HG02642 (cell line): ENCODE results near the gene SCGB1C1.
"Not testable (repeated sequence)": the region's sequence is repeated elsewhere in the genome, so short reads cannot be mapped to it uniquely, and the experiment has no call there.

Experiments used
- ATAC-seq: cut with Tn5 transposase; IDR thresholded peaks from one replicate; pipeline ENCODE4 v1.9.1; 2021; ENCODE audit warnings: mild to moderate bottlenecking; ENCODE audit not compliant: unreplicated experiment, poor library complexity

SCGB1C1 gene

DNA sequence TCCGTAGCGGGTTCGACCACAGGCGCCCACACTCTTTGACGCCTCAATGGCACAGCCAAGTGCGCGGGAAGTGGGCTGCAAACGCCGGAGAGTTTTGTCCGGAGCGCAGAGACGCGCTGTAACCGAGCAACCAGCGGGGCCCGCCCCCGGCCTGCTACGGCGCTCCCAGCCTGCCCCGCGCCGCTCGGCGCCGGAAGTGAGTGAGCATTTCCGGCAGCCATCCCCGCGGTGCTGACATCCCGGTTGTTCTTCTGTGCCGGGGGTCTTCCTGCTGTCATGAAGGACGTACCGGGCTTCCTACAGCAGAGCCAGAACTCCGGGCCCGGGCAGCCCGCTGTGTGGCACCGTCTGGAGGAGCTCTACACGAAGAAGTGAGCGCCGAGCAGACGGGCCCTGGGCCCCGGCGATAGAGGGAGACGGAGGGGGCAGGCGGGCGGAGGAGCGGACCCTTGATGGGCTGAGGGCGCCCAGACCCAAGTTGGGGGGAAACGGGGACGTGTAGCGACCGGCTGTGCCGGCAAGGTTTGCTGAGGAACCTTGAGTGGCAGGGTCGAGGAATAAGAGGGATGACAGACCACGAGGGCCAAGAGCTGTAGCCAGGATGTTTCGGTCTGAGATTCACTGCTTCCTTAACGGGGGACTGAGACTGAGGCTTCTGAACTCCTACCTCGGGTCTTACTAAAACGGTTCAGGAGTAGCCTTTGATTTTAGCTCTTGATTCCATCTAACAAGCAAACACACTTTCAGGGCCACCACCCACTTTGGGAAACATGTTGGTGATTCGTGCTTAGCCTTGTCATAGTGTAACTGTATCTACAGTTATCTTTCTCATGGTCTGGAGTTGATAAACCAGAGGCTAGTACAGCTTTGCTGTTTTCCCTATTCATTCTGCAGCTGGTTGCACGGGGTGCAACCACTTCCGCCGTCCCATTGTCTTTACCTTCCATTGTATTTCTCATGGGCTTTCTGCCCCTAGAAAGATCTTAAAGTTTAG, 44.2 kb downstream of the SCGB1C1 start, which contains the start of gene PSMD13:
Gene PSMD13, plus strand, starts transcription at position 203 of the 994 bp plus-strand sequence. Its CDS starts 74 bp downstream, at position 277.
- ATAC-seq: peak; percentile 90

DNA sequence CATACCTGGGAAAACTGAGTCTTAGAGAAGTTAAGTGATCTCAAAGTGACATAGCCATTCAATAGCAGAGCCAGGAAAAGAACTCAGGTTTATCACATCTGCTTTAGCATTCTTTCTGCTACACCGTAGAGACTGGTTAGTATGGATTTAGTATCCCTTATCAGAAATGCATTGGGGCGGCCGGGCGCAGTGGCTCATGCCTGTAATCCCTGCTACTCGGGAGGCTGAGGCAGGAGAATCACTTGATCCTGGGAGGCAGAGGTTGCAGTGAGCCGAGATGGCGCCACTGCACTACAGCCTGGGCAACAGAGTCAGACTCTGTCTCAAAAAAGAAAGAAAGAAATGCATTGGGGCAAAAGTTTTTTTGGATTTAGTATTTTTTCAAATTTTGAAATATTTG, 45.5 kb downstream of the SCGB1C1 start:
- not testable (repeated sequence) for ATAC-seq

GRCh38 chr11:240315-240714, 47.4 kb downstream of the SCGB1C1 start:
- no peak for ATAC-seq

DNA sequence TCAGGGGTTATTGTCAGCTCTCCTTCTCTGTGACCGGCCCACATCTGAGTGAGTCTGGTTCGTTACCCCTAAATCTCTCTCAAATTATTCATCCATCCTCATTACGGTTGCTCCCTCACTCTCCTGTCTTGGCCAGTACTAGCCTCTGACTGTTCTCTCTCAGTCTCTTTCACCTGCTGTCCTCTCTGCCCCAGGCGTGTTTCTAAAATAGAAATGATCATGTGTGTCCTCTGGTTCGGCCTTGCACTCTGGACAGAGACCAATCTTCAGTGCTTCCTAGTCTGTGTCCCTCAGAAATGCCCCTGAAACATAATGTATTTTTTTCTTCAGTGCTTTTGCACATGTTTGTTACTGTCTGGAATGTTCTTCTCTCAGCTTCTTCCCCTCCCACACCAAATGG, 48.8 kb downstream of the SCGB1C1 start:
- no peak for ATAC-seq
